Measurements from ENCODE around the gene MLLT1.

Gene MLLT1

GRCh38 chr19:6185093-6185834, 94.5 kb downstream of the MLLT1 start:
- DNase-seq (ENCODE audit: extremely low spot score), result no peak
- CTCF ChIA-PET, result no interaction called here
- TF ChIP-seq TARDBP (IDR thresholded peaks at IDR 0.05) (no peak), HDGF (IDR thresholded peaks at IDR 0.05; ENCODE audit: borderline replicate concordance) (no peak), CTBP1 (IDR thresholded peaks at IDR 0.05; ENCODE audit: borderline replicate concordance) (no peak), SP1 (IDR thresholded peaks at IDR 0.05) (no peak), BHLHE40 (IDR thresholded peaks at IDR 0.05; ENCODE audit: borderline replicate concordance) (no peak), NFRKB (IDR thresholded peaks at IDR 0.05) (no peak), L3MBTL2 (conservative IDR thresholded peaks at IDR 0.05) (no peak)
- POLR2A ChIA-PET, result no interaction called here

GRCh38 chr19:6181119-6181518, 98.7 kb downstream of the MLLT1 start:
- TF ChIP-seq SUZ12 (IDR thresholded peaks at IDR 0.05), result no peak
- no peak for TF ChIP-seq ELF4 (IDR thresholded peaks at IDR 0.05)
- TF ChIP-seq FOXM1 (IDR thresholded peaks at IDR 0.05; ENCODE audit: borderline replicate concordance), result no peak
- no peak for TF ChIP-seq L3MBTL2 (conservative IDR thresholded peaks at IDR 0.05)
- TF ChIP-seq BHLHE40 (IDR thresholded peaks at IDR 0.05; ENCODE audit: borderline replicate concordance), result no peak
- TF ChIP-seq CTBP1 (IDR thresholded peaks at IDR 0.05; ENCODE audit: borderline replicate concordance), result no peak
- TF ChIP-seq FOXK2 (IDR thresholded peaks at IDR 0.05), result no peak
- TF ChIP-seq PKNOX1 (IDR thresholded peaks at IDR 0.05), result no peak
- TF ChIP-seq NFRKB (IDR thresholded peaks at IDR 0.05), result no peak
- TF ChIP-seq LEF1 (IDR thresholded peaks at IDR 0.05; ENCODE audit: borderline replicate concordance), result no peak
- no peak for TF ChIP-seq ZNF384 (IDR thresholded peaks at IDR 0.05)
- TF ChIP-seq TARDBP (IDR thresholded peaks at IDR 0.05), result no peak
- no peak for TF ChIP-seq HDGF (IDR thresholded peaks at IDR 0.05; ENCODE audit: borderline replicate concordance)
- no peak for TF ChIP-seq SP1 (IDR thresholded peaks at IDR 0.05)
- no peak for TF ChIP-seq FOXA1 (IDR thresholded peaks at IDR 0.05)
- TF ChIP-seq ARNT (IDR thresholded peaks at IDR 0.05), result no peak
- ChIA-PET CTCF (no interaction called here), POLR2A (no interaction called here)
- no peak for DNase-seq (ENCODE audit: extremely low spot score)

- ChIA-PET CTCF (no interaction called here), POLR2A (no interaction called here)
- DNase-seq (ENCODE audit: extremely low spot score), result no peak
- TF ChIP-seq HDGF (IDR thresholded peaks at IDR 0.05; ENCODE audit: borderline replicate concordance) (no peak), BHLHE40 (IDR thresholded peaks at IDR 0.05; ENCODE audit: borderline replicate concordance) (no peak), SUZ12 (IDR thresholded peaks at IDR 0.05) (no peak)
These were observed 106.6 kb downstream of the MLLT1 start for GRCh38 chr19:6173190-6173589.

- ChIA-PET POLR2A (no interaction called here), CTCF (no interaction called here)
- DNase-seq (ENCODE audit: extremely low spot score), result no peak
- TF ChIP-seq FOXK2 (IDR thresholded peaks at IDR 0.05) (no peak), FOXA1 (IDR thresholded peaks at IDR 0.05) (no peak)
These were observed 107.5 kb downstream of the MLLT1 start for GRCh38 chr19:6172074-6172863.

GRCh38 chr19:6167115-6167514, 112.7 kb downstream of the MLLT1 start:
- CTCF ChIA-PET, result no interaction called here
- no peak for TF ChIP-seq LEF1 (IDR thresholded peaks at IDR 0.05; ENCODE audit: borderline replicate concordance)
- TF ChIP-seq NFRKB (IDR thresholded peaks at IDR 0.05), result no peak
- no peak for TF ChIP-seq SP1 (IDR thresholded peaks at IDR 0.05)
- no peak for TF ChIP-seq CTBP1 (IDR thresholded peaks at IDR 0.05; ENCODE audit: borderline replicate concordance)
- no peak for TF ChIP-seq BHLHE40 (IDR thresholded peaks at IDR 0.05; ENCODE audit: borderline replicate concordance)
- DNase-seq (ENCODE audit: extremely low spot score), result no peak
- POLR2A ChIA-PET, result no interaction called here

- DNase-seq (ENCODE audit: extremely low spot score), result no peak
- TF ChIP-seq L3MBTL2 (conservative IDR thresholded peaks at IDR 0.05) (no peak), BHLHE40 (IDR thresholded peaks at IDR 0.05; ENCODE audit: borderline replicate concordance) (no peak), CTBP1 (IDR thresholded peaks at IDR 0.05; ENCODE audit: borderline replicate concordance) (no peak), NFRKB (IDR thresholded peaks at IDR 0.05) (no peak), FOXA1 (IDR thresholded peaks at IDR 0.05) (no peak), SUZ12 (IDR thresholded peaks at IDR 0.05) (no peak), ARNT (IDR thresholded peaks at IDR 0.05) (no peak), HDGF (IDR thresholded peaks at IDR 0.05; ENCODE audit: borderline replicate concordance) (no peak), ZNF384 (IDR thresholded peaks at IDR 0.05) (no peak), FOXK2 (IDR thresholded peaks at IDR 0.05) (no peak), PKNOX1 (IDR thresholded peaks at IDR 0.05) (no peak), TARDBP (IDR thresholded peaks at IDR 0.05) (no peak), FOXM1 (IDR thresholded peaks at IDR 0.05; ENCODE audit: borderline replicate concordance) (no peak), LEF1 (IDR thresholded peaks at IDR 0.05; ENCODE audit: borderline replicate concordance) (no peak), SP1 (IDR thresholded peaks at IDR 0.05) (no peak), ELF4 (IDR thresholded peaks at IDR 0.05) (no peak)
- POLR2A ChIA-PET, result no interaction called here
- CTCF ChIA-PET, result no interaction called here
These were observed 114.8 kb downstream of the MLLT1 start for GRCh38 chr19:6164906-6165531.
